Body of pancreas (tissue), 4 donors: ENCODE data around the gene CCDC188.

Source experiments
- POLR2A ChIP-seq, 3 donors: fragments of 450-650 bp; IDR thresholded peaks; one replicate each; pipeline ENCODE4 v1.6.1; 2016; ENCODE audit warnings: antibody characterized with exemption in 3 of 3, mild to moderate bottlenecking in 2 of 3
- TF ChIP-seq, protein P1 (sequence below), 7 experiments: fragments of 450-650 bp in 4 of 7; fragments of 200-600 bp in 3 of 7; sonication (generic) in 3 of 7; IDR thresholded peaks; one replicate each; pipeline ENCODE4 v1.5.1; 2016 to 2019; ENCODE audit warnings: antibody characterized with exemption in 7 of 7

DNA sequence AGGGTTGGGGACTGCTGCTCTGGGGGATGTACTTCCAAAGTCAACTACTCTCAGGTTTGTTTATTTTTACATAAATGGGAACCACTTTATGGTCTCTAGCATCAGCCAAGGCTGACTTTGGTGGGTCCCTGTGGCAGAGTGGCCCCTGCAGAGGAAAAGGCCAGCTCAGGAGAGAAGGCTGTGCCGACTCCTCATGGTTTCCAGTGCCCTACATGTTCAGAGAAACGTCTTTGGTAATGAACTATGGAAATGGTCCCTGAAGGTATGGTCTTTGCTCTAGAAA lies 22.3 kb downstream of the CCDC188 start:
- TF ChIP-seq, protein P1, sequence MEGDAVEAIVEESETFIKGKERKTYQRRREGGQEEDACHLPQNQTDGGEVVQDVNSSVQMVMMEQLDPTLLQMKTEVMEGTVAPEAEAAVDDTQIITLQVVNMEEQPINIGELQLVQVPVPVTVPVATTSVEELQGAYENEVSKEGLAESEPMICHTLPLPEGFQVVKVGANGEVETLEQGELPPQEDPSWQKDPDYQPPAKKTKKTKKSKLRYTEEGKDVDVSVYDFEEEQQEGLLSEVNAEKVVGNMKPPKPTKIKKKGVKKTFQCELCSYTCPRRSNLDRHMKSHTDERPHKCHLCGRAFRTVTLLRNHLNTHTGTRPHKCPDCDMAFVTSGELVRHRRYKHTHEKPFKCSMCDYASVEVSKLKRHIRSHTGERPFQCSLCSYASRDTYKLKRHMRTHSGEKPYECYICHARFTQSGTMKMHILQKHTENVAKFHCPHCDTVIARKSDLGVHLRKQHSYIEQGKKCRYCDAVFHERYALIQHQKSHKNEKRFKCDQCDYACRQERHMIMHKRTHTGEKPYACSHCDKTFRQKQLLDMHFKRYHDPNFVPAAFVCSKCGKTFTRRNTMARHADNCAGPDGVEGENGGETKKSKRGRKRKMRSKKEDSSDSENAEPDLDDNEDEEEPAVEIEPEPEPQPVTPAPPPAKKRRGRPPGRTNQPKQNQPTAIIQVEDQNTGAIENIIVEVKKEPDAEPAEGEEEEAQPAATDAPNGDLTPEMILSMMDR (IDR thresholded peaks at IDR 0.05): no peak
- TF ChIP-seq POLR2A (IDR thresholded peaks at IDR 0.05): no peak
